Effector memory CD4-positive, alpha-beta T cell (primary cell): ENCODE data around the gene ELMO2.

ENCODE experiments used
- DNase-seq, 3 donors: peaks; one replicate each; pipeline ENCODE4 v3.0.0-alpha.2; 2020
- H3K27ac ChIP-seq: 2 replicates; pipeline ENCODE4 v1.7.0; 2013; ENCODE audit warnings: mild to moderate bottlenecking, low read length, moderate library complexity; ENCODE audit not compliant: insufficient read depth, poor library complexity, severe bottlenecking
- H3K27me3 ChIP-seq: replicated peaks from 2 replicates; pipeline ENCODE4 v1.7.0; 2013; ENCODE audit warnings: mild to moderate bottlenecking, low read length; ENCODE audit not compliant: insufficient read depth, control insufficient read depth, poor library complexity, severe bottlenecking
- H3K36me3 ChIP-seq: 2 replicates; pipeline ENCODE4 v1.7.0; 2013; ENCODE audit warnings: mild to moderate bottlenecking, low read length, moderate library complexity; ENCODE audit not compliant: control insufficient read depth, insufficient read depth
- H3K4me1 ChIP-seq: 2 replicates; pipeline ENCODE4 v1.7.0; 2013; ENCODE audit warnings: low read length, mild to moderate bottlenecking; ENCODE audit not compliant: control insufficient read depth, insufficient read depth, poor library complexity, severe bottlenecking
- H3K4me3 ChIP-seq: 2 replicates; pipeline ENCODE4 v1.7.0; 2013; ENCODE audit warnings: low read length, low read depth, mild to moderate bottlenecking; ENCODE audit not compliant: insufficient read depth, poor library complexity, severe bottlenecking
- H3K9me3 ChIP-seq: 2 replicates; pipeline ENCODE4 v1.7.0; 2013; ENCODE audit warnings: mild to moderate bottlenecking, low read length, moderate library complexity; ENCODE audit not compliant: control insufficient read depth

Gene ELMO2

DNA sequence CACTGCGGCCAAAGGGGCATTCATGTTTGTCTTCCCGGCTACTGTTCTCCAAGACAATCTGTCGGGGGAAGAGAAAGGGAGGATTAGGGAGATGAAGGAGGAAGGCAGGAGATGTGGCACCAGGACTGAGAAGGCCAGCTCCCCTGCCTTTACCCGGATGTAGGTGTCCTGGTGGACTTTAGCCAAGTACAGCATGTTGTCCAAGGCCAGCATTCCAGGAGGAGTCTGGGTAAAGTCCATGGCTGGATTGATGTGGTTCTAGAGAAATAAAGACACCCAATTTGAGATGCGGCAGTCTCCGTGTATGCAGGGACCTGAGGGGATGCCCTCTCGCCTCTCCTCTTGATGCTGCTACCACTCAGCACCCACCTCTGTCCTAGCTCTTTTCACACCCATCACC is 32.0 kb downstream of the ELMO2 start:
- Histone ChIP-seq H3K36me3 (peaks cover 85% of the 10 kb centered on the region), H3K27me3 (no peaks in the 10 kb centered on the region), H3K4me1 (no peaks in the 10 kb centered on the region), H3K27ac (no peak overlapping the region), H3K4me3 (no peak overlapping the region), H3K9me3 (no peaks in the 10 kb centered on the region)
- no peak for DNase-seq

DNA sequence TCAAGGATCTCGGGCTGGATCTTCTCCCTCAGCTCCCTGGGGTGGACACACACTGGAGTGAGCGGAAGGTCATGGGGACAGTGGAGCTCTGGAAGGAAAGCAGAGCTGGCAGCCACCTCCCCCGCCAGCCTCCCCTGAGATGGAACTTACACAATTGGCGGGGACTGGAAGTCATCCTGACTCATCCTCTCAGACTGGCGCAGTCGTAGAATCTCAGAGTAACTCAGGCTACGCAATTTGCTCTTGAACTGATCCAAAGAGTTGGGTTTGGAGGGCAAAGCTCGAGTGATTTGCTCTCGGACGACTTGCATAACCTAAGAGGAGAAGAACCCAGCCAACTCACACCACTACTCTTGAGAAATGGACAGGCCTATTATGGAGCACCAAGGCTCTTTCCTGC is 34.8 kb downstream of the ELMO2 start:
- DNase-seq = no peak
- Histone ChIP-seq H3K4me3 (no peak overlapping the region), H3K4me1 (peaks cover 4% of the 10 kb centered on the region), H3K36me3 (peaks cover 92% of the 10 kb centered on the region), H3K27me3 (no peaks in the 10 kb centered on the region), H3K27ac (no peak overlapping the region), H3K9me3 (no peaks in the 10 kb centered on the region)

DNA sequence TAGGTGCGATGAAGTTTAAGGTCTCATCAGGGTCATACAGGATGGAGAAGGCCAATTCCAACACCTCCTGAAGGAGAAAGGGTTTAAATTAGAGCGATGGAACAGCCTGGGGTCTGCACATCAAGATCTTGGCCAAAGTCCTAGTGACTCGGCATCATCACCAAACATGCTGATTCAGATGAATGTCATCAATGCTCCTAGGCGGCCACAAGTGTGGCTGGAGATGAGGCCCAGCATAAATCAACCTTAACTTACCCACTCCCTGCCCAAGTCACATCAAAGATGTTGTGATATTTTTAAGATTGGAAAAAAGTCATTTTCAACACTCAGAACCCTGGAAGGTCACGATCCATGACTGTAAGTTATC is 37.5 kb downstream of the ELMO2 start:
- no peak overlapping the region for H3K27ac ChIP-seq
- DNase-seq = no peak
- peaks cover 70% of the 10 kb centered on the region for H3K36me3 ChIP-seq

DNA sequence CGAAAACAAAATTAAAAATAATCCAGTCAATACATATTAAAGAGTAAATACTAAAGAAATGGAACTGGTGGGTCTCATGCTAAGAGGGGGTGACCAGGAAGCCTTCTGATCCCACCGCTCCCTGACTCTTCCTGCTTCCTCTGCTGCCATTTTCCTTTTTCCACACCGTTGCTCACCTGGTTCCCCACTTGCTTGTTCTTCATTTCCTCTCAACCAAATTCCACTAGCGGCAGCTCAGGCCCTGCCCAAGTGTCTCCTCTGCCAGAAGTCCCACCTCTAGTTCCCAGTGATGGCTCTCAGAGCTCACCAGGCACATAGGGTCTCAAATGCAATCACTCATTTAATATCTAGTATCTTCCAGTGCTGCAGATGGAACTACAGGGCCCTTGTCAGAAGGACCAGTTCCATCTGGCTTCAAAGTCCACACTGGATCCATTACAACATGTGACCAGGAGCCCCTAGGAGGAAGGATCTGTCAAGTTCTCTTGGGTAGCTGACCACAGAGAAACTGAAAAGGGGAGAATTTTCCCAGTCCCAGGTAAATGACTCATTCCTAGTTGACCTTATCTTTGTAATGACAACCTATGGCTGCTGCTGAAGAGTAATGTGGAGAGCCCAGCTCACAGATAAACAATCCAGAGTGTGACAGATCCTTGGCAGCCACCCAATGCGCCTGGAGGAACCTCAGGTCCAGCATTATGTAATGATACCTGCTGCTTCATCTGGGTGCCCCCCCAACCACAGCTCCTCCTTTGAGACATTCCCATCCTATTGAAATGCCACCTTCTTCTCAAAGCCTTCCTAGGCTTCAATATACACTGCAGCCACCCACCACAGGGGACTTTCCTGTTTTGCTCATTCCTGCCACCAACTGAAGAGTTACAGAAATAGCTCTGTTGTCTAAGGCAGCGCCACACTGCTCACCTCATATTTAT is 38.2 kb downstream of the ELMO2 start:
- H3K27me3 ChIP-seq = no peaks in the 10 kb centered on the region
- DNase-seq = no peak
- H3K4me1 ChIP-seq = peaks cover 33% of the 10 kb centered on the region
- peaks cover 64% of the 10 kb centered on the region for H3K36me3 ChIP-seq
- no peaks in the 10 kb centered on the region for H3K9me3 ChIP-seq
- H3K27ac ChIP-seq = no peak overlapping the region
- H3K4me3 ChIP-seq = no peak overlapping the region

More for the DNA sequence above, 37.5 kb downstream of the ELMO2 start:
- peaks cover 27% of the 10 kb centered on the region for H3K4me1 ChIP-seq
- no peaks in the 10 kb centered on the region for H3K27me3 ChIP-seq
- H3K4me3 ChIP-seq = no peak overlapping the region
- no peaks in the 10 kb centered on the region for H3K9me3 ChIP-seq

DNA sequence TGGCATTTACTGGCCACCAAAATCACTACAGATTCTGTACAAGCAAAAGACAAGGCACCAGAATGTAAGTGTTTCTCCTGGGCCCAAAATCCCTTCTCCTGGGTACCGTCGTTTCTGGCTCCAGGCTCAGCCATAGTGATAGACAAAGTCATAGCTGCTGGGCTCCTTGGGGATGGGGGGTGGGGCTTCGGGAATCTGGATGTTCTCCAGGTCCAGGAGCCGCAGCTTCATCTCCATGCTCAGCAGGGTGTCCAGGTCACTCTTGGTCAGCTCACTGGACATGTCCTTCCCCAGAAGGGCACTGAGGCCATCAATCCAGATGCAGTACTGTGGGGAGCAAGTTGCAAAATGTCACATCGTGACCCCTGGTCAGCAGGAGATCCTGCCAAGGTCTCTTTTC is 39.2 kb downstream of the ELMO2 start:
- no peaks in the 10 kb centered on the region for H3K27me3 ChIP-seq
- H3K27ac ChIP-seq = no peak overlapping the region
- DNase-seq = no peak
- no peaks in the 10 kb centered on the region for H3K9me3 ChIP-seq
- H3K4me3 ChIP-seq = no peak overlapping the region
- peaks cover 42% of the 10 kb centered on the region for H3K4me1 ChIP-seq
- H3K36me3 ChIP-seq = peaks cover 54% of the 10 kb centered on the region

DNA sequence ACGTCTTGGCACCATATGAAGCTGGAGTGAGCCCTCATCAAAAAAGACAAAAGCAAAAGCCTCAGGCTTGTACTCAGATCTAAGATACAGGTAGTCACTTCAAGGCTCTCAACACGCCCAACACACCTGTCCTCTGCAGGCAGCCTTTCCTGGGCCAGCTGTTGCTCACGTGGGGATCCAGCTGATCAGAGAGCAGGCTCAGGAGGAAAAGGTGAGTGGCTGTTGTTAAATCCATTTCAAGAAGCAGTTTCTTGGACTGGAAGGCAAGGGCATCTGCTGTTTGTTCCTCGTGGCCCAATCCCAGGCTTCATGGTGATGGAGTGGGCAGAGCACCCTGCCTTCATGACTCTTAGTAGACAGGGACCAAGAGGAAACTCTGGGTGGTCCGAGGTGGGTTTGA is 39.6 kb downstream of the ELMO2 start:
- Histone ChIP-seq H3K4me1 (peaks cover 46% of the 10 kb centered on the region), H3K9me3 (no peaks in the 10 kb centered on the region), H3K27ac (peak overlapping the region; percentile 100), H3K27me3 (no peaks in the 10 kb centered on the region), H3K36me3 (peaks cover 50% of the 10 kb centered on the region), H3K4me3 (no peak overlapping the region)
- no peak for DNase-seq

DNA sequence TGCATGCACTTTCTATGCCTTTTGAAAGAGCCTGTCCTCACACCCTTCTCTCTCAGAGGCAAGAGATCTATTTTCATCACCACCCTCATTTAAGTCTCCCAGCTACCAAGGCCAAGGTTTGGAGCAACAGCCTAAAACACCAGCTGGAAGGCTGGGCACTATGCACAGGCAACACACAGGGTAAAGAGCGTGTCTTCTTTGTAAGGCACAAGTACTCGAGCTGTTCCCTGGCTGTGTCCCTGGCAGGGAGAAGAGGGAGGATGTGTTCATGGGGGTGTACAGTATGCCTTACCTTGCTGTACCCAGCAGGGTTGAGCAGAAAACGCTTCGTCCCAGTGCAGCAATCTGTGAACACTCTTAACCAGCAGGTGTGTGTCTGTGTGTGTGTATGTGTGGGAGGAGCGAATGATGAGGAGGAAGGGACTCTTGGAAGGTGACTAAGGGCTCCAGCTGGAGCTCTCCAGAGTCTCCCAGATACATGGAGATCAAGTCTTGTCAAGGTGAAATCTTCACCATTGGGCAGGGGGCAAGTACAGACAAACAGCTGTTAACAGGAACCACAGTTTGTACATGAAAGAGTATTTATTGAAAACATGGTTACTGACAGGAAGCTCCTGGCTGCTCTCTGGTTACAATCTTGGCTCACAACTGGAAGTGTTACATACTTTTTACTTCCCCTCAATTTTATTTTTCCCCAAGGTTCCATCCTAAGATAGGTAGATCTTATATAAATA is 40.8 kb downstream of the ELMO2 start:
- H3K4me1 ChIP-seq = peaks cover 58% of the 10 kb centered on the region

DNA sequence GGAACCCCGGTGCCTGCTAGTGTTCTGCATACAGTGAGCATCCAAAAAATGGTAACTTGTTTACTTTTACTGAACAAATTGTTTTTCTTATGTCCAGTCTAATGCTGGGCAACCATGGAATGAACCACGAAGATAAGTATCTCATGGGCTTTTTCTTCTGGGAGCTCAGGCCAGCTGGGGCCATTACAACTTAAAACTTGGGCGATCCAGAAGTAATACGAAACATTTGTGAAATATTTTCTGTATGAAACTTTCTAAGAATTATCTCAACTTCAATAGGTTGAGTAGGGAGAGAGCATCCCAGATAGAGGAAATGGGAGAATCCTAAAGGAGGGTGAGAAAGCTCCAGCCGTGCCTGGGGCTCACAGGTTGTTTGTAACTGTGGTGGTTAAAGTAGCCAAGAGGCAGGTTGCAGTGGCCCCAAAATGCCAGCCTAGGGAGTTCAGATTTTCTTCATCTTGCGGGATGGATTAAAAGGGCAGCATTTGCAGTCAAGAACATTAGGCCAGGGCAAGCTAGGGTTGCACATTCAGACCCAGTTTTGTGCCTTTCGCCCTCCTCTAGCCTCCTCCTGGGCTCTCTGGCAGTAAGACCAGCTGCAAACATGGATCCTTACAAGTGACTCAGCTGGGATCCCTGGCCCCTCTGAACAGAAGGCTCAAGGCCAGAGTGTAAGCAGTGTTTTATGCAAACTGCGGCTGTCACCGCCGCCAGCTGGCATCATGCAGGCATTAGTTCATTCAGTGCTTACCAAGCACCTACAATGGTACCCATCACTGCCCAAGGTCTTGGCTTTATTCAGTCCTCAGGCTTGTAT is 41.5 kb downstream of the ELMO2 start:
- H3K4me3 ChIP-seq = peak overlapping the region; percentile 96
- no peaks in the 10 kb centered on the region for H3K9me3 ChIP-seq
- peaks cover 30% of the 10 kb centered on the region for H3K36me3 ChIP-seq
- H3K27me3 ChIP-seq = no peaks in the 10 kb centered on the region
- H3K27ac ChIP-seq = peak overlapping the region; percentile 100
- peaks cover 62% of the 10 kb centered on the region for H3K4me1 ChIP-seq
- no peak for DNase-seq

More for the DNA sequence above, 40.8 kb downstream of the ELMO2 start:
- H3K27me3 ChIP-seq = no peaks in the 10 kb centered on the region
- DNase-seq = no peak
- no peak overlapping the region for H3K4me3 ChIP-seq
- H3K36me3 ChIP-seq = peaks cover 38% of the 10 kb centered on the region
- no peaks in the 10 kb centered on the region for H3K9me3 ChIP-seq
- peak overlapping the region; percentile 100 for H3K27ac ChIP-seq

DNA sequence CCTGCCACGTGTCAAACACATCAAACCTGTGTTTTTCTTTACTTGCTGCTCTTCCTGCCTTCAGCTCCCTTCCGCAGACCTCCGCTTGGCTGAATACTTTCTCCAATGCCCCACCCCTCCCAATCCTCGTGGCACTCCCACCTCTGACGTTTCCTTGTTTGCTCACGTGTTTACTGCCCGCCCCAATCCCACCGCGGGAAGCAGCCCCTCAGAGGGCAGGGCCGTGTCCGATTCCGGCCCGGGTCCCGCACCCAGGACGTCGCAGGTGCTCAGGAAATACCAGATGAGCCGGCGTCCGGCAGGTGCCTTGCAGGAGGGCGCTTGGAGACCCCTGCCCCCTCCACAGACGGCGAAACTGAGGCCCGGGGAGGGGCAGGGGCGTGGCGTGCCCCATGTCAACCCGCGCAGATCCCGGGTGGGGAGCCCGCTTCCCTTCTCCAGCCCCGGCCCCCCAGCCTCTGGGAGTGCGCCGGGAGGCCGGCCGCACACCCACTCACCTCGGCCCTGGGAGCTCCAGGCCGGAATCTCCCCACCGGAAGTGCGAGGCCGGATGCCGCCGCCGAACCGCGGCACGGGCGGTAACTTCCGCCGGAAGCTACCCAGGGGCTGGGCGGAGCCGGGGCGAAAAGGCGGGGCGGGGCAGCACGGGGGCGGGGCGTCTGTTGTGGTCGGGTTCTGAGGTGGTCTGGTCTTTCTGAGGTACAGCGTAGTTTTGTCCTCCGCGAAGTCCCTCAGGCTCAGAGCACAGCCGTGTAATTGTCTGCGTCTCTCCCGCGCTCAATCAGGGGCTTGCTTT is 42.3 kb downstream of the ELMO2 start:
- Histone ChIP-seq H3K27me3 (no peaks in the 10 kb centered on the region), H3K4me3 (peak overlapping the region; percentile 96), H3K27ac (peak overlapping the region; percentile 100), H3K36me3 (peaks cover 30% of the 10 kb centered on the region), H3K4me1 (peaks cover 63% of the 10 kb centered on the region), H3K9me3 (no peaks in the 10 kb centered on the region)
- DNase-seq = peak; percentile 78 to 84 (median 84)
